Measurements from ENCODE around the gene CEP41.
"Not testable (repeated sequence)": the region's sequence is repeated elsewhere in the genome, so short reads cannot be mapped to it uniquely, and the experiment has no call there.

CEP41 gene

DNA sequence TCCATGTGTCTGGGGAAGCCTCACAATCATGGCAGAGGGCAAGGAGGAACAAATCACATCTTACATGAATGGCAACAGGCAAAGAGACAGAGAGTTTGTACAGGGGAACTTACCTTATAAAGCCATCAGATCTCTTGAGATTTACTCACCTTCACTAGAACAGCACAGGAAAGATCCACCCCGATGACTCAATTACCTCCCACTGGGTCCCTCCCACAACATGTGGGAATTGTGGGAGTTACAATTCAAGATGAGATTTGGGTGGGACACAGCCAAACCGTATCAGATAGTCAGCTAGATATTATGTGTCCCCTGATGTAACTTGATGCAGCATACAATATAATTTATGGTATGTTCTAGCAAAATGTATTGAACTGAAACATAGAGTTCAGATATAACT is 14.1 kb upstream of the CEP41 start:
- DNase-seq (ENCODE audit: extremely low read depth, insufficient read length): no peak
- no peaks in the 10 kb centered on the region for H3K36me3 ChIP-seq (ENCODE audit: control insufficient read depth, insufficient read depth, low read length)
- no peaks in the 10 kb centered on the region for H3K27me3 ChIP-seq (replicated peaks; ENCODE audit: control insufficient read depth, insufficient read depth, low read length)
- H3K4me3 ChIP-seq (replicated peaks; ENCODE audit: low read depth, low read length): no peak overlapping the region
- TF ChIP-seq, protein P1, sequence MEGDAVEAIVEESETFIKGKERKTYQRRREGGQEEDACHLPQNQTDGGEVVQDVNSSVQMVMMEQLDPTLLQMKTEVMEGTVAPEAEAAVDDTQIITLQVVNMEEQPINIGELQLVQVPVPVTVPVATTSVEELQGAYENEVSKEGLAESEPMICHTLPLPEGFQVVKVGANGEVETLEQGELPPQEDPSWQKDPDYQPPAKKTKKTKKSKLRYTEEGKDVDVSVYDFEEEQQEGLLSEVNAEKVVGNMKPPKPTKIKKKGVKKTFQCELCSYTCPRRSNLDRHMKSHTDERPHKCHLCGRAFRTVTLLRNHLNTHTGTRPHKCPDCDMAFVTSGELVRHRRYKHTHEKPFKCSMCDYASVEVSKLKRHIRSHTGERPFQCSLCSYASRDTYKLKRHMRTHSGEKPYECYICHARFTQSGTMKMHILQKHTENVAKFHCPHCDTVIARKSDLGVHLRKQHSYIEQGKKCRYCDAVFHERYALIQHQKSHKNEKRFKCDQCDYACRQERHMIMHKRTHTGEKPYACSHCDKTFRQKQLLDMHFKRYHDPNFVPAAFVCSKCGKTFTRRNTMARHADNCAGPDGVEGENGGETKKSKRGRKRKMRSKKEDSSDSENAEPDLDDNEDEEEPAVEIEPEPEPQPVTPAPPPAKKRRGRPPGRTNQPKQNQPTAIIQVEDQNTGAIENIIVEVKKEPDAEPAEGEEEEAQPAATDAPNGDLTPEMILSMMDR (IDR thresholded peaks at IDR 0.05; ENCODE audit: insufficient read depth, low read length, poor library complexity, severe bottlenecking): no peak

DNA sequence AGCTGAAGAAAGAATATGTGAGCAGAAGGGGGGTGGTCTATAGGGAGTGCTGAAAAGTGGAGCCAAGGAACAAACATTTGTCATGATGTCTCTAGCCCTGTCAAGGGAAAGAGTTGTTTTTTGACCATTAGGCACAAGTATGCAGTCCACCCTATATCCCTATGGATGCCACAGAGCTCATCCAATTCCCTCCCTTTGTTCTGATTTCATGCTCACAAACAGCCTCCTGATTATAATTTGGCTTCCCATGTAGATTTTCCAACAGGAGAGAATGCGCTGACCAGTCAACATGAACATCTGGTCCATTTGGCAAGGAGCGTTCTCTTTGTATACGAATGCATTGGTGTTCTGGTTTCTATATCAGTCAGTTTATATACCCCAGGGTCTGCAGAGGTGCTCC is 12.1 kb upstream of the CEP41 start:
- H3K36me3 ChIP-seq (ENCODE audit: control insufficient read depth, insufficient read depth, low read length): no peaks in the 10 kb centered on the region

DNA sequence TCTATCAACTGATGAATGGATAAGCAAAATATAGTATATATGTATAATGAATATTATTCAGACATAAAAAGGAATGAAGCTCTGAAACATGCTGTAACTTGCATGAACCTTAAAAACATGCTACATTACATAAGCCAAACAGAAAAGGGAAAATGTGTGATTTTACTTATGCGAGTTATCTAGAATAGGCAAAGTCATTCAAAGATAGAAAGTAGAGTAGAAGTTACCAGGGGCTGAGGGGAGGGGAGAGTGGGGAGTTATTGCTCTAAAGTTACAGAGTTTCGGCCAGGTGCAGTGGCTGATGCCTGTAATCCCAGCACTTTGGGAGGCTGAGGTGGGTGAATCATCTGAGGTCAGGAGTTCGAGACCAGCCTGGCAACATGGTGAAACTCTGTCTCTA is 10.5 kb upstream of the CEP41 start:
- DNase-seq (ENCODE audit: extremely low read depth, insufficient read length); H3K27me3 ChIP-seq (replicated peaks; ENCODE audit: control insufficient read depth, insufficient read depth, low read length); H3K4me3 ChIP-seq (replicated peaks; ENCODE audit: low read depth, low read length); H3K36me3 ChIP-seq (ENCODE audit: control insufficient read depth, insufficient read depth, low read length): not testable (repeated sequence)

More for the DNA sequence above, 12.1 kb upstream of the CEP41 start:
- TF ChIP-seq, protein P1 (IDR thresholded peaks at IDR 0.05; ENCODE audit: insufficient read depth, low read length, poor library complexity, severe bottlenecking): no peak
- no peaks in the 10 kb centered on the region for H3K27me3 ChIP-seq (replicated peaks; ENCODE audit: control insufficient read depth, insufficient read depth, low read length)
- no peak for DNase-seq (ENCODE audit: extremely low read depth, insufficient read length)
- H3K4me3 ChIP-seq (replicated peaks; ENCODE audit: low read depth, low read length): no peak overlapping the region

DNA sequence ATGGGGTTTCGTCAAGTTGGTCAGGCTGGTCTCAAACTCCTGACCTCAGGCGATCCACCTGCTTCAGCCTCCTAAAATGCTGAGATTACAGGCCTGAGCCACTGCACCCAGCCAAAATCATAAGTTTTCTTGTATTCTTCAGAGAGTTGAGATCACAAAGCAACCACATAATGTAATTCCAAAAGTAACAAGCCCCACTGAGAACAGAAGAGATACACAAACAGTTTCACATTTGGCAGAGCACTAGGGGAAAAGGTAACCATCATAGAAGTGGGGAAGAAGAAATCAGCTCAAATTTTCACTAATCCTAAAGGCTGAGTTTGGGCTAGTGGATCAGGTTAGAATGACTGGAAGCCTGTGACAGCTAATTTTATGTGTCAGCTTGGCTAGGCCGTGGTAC is 5.4 kb upstream of the CEP41 start:
- no peak for DNase-seq (ENCODE audit: extremely low read depth, insufficient read length)
- Histone ChIP-seq H3K27me3 (replicated peaks; ENCODE audit: control insufficient read depth, insufficient read depth, low read length) (no peaks in the 10 kb centered on the region), H3K36me3 (ENCODE audit: control insufficient read depth, insufficient read depth, low read length) (no peaks in the 10 kb centered on the region), H3K4me3 (replicated peaks; ENCODE audit: low read depth, low read length) (no peak overlapping the region)
- TF ChIP-seq, protein P1 (IDR thresholded peaks at IDR 0.05; ENCODE audit: insufficient read depth, low read length, poor library complexity, severe bottlenecking): no peak

DNA sequence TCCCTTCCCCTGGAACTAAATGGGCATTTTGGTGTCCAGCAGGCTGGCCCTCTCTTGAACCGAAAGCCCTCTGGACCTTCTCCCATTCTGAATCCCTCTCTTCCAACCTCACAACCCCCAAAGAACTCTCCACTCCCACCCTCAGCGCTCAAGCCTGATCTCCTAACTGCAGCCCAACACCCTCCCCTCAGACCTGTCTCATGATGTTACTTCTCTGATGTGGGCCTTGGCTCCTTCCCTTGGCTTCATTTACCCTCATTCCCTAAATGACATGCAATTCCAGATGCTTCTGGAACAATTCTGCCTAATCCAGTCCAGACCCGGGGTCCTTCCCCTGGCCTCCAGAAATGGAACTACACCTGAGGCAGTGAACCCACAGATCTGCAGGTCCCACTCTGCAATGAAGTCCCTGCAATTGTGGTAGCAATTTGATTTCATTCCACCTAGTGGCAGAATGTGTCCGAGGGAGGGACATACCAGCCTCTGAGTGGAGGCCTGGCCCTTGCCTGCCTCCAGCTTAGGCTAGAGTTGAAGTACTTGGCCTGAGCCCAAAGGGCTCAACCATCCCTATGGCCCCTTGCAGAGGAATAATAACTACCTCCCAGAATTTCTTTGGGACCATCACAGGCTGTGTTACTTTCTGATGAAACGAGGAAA is 4.1 kb upstream of the CEP41 start:
- Histone ChIP-seq H3K36me3 (ENCODE audit: control insufficient read depth, insufficient read depth, low read length) (no peaks in the 10 kb centered on the region), H3K4me3 (replicated peaks; ENCODE audit: low read depth, low read length) (no peak overlapping the region), H3K27me3 (replicated peaks; ENCODE audit: control insufficient read depth, insufficient read depth, low read length) (no peaks in the 10 kb centered on the region)
- TF ChIP-seq, protein P1 (IDR thresholded peaks at IDR 0.05; ENCODE audit: insufficient read depth, low read length, poor library complexity, severe bottlenecking): no peak
- DNase-seq (ENCODE audit: extremely low read depth, insufficient read length): no peak

DNA sequence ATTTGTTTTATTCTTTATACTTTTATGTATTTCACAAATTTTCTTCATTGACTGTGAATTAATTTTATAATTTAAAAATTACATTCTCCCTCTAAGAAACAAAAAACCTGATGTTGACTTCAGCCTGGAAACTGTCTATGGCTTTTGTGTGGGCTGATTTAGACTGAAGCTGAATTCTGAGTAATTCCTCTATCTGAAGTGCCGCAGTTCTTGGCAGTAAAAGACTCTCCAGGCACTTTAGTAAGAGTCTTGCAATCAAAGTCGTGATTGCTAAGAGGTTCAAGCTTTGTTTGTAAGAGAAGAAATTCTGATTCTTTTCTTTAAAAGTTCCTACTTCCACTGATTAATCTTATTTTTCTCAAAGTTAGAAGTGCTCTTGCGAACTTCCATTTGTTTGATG is 3.4 kb upstream of the CEP41 start:
- H3K4me3 ChIP-seq (replicated peaks; ENCODE audit: low read depth, low read length): no peak overlapping the region
- no peaks in the 10 kb centered on the region for H3K27me3 ChIP-seq (replicated peaks; ENCODE audit: control insufficient read depth, insufficient read depth, low read length)
- no peak for DNase-seq (ENCODE audit: extremely low read depth, insufficient read length)
- H3K36me3 ChIP-seq (ENCODE audit: control insufficient read depth, insufficient read depth, low read length): no peaks in the 10 kb centered on the region
- TF ChIP-seq, protein P1 (IDR thresholded peaks at IDR 0.05; ENCODE audit: insufficient read depth, low read length, poor library complexity, severe bottlenecking): no peak
